Spleen (tissue), 7 donors: ENCODE data around the gene IPO9.

Experiments used
- CTCF ChIP-seq, 11 experiments: fragments of 200-600 bp in 7 of 11; fragments of 450-650 bp in 4 of 11; sonication (generic) in 4 of 11; IDR thresholded peaks in 8 of 11; conservative IDR thresholded peaks in 3 of 11; 1 replicate in 7 of 11; 2 replicates in 4 of 11; pipeline versions ENCODE4 v1.4.0 to v1.8.0; 2016 to 2021; ENCODE audit warnings: antibody characterized with exemption in 11 of 11, inconsistent platforms in 4 of 11, mild to moderate bottlenecking in 1 of 11
- POLR2A ChIP-seq, 3 donors: fragments of 450-650 bp; IDR thresholded peaks; one replicate each; pipeline ENCODE4 v1.5.1; 2017; ENCODE audit warnings: antibody characterized with exemption in 3 of 3, mild to moderate bottlenecking in 1 of 3
- POLR2AphosphoS5 ChIP-seq, 3 donors: sonication (generic); formaldehyde crosslinking; IDR thresholded peaks; one replicate each; pipeline ENCODE4 v1.5.1; 2017; ENCODE audit warnings: antibody characterized with exemption in 3 of 3
- donor health status: DM: no; HTN: no; CAD: no; lungs with moderate emphysema.
- donor health status: DM: no; HTN: no; CAD: no.
- donor health status: DM: no; HTN: no; CAD: no.

- TF ChIP-seq CTCF (IDR thresholded peaks at IDR 0.05 in 8 of 11, conservative IDR thresholded peaks at IDR 0.05 in 3 of 11) = no peak
- TF ChIP-seq POLR2A (IDR thresholded peaks at IDR 0.05) = no peak
- no peak for TF ChIP-seq POLR2AphosphoS5 (IDR thresholded peaks at IDR 0.05)
These were observed 38.7 kb upstream of the IPO9 start for GRCh38 chr1:201790261-201790660.
